Measurements from ENCODE around the gene ABHD14A. TPM values are rescaled to one million over a fixed set of nuclear protein-coding genes. Genes with fewer than 3 reads are reported as not detected.

ABHD14A gene
- polyA plus RNA-seq, 3 donors: 21.0 to 26.1 (median 26.0) TPM

- DNase-seq (ENCODE audit: low read depth in 3 of 3, low spot score in 2 of 3): no peak
Measured at GRCh38 chr3:51940648-51941462, 34.0 kb upstream of the ABHD14A start.

GRCh38 chr3:51941463-51941797 lies 33.4 kb upstream of the ABHD14A start:
- no peak for DNase-seq (ENCODE audit: low read depth in 3 of 3, low spot score in 2 of 3)

GRCh38 chr3:51941798-51942602 lies 32.9 kb upstream of the ABHD14A start, which contains the start of the genes PARP3 and RRP9:
Gene PARP3, plus strand, starts transcription at chr3:51942363. Its CDS starts 993 bp downstream, at chr3:51943356.
Gene RRP9, minus strand, starts transcription at chr3:51941904. Its CDS starts 37 bp downstream, at chr3:51941867.
- DNase-seq (ENCODE audit: low read depth in 3 of 3, low spot score in 2 of 3): peak; percentile 98 to 100 (median 99)

GRCh38 chr3:51942603-51943450 lies 32.0 kb upstream of the ABHD14A start:
- DNase-seq (ENCODE audit: low read depth in 3 of 3, low spot score in 2 of 3): no peak

GRCh38 chr3:51943451-51944391 lies 31.1 kb upstream of the ABHD14A start:
- no peak for DNase-seq (ENCODE audit: low read depth in 3 of 3, low spot score in 2 of 3)

- no peak for DNase-seq (ENCODE audit: low read depth in 3 of 3, low spot score in 2 of 3)
Measured at GRCh38 chr3:51944451-51945021, 30.3 kb upstream of the ABHD14A start.

- DNase-seq (ENCODE audit: low read depth in 3 of 3, low spot score in 2 of 3): no peak
Measured at GRCh38 chr3:51945031-51945840, 29.6 kb upstream of the ABHD14A start.

GRCh38 chr3:51945926-51946705 lies 28.7 kb upstream of the ABHD14A start:
- DNase-seq (ENCODE audit: low read depth in 3 of 3, low spot score in 2 of 3): no peak

- no peak for DNase-seq (ENCODE audit: low read depth in 3 of 3, low spot score in 2 of 3)
Measured at GRCh38 chr3:51946796-51947195, 28.1 kb upstream of the ABHD14A start.

GRCh38 chr3:51947215-51947900 lies 27.5 kb upstream of the ABHD14A start:
- no peak for DNase-seq (ENCODE audit: low read depth in 3 of 3, low spot score in 2 of 3)

GRCh38 chr3:51948016-51948580 lies 26.8 kb upstream of the ABHD14A start:
- no peak for DNase-seq (ENCODE audit: low read depth in 3 of 3, low spot score in 2 of 3)

GRCh38 chr3:51949121-51949520 lies 25.7 kb upstream of the ABHD14A start:
- no peak for DNase-seq (ENCODE audit: low read depth in 3 of 3, low spot score in 2 of 3)

- no peak for DNase-seq (ENCODE audit: low read depth in 3 of 3, low spot score in 2 of 3)
Measured at GRCh38 chr3:51950899-51951298, 24.0 kb upstream of the ABHD14A start.

- no peak for DNase-seq (ENCODE audit: low read depth in 3 of 3, low spot score in 2 of 3)
Measured at GRCh38 chr3:51953445-51953844, 21.4 kb upstream of the ABHD14A start.

GRCh38 chr3:51954105-51954504 lies 20.8 kb upstream of the ABHD14A start:
- no peak for DNase-seq (ENCODE audit: low read depth in 3 of 3, low spot score in 2 of 3)

GRCh38 chr3:51954713-51955112 lies 20.2 kb upstream of the ABHD14A start:
- no peak for DNase-seq (ENCODE audit: low read depth in 3 of 3, low spot score in 2 of 3)
